K562 (cell line): Measurements from ENCODE around the gene FRMD5. TPM values are rescaled to one million over a fixed set of nuclear protein-coding genes. Genes with fewer than 3 reads are reported as not detected.

Experiments used
- ATAC-seq: fragments of 200-7000 bp; cut with Tn5 transposase; 3 replicates; pipeline ENCODE4 v1.9.1; 2020; ENCODE audit warnings: moderate library complexity
- BruUV-seq: library from RNA; stranded (reverse); fragments of 400-500 nt; replicated peaks from 2 replicates; lab custom pipeline; 2021; lab: Mats Ljungman, UMichigan
- CTCF ChIA-PET: fragments of 300-600 bp; formaldehyde crosslinking; extraction: SDS; loops from one replicate; lab custom pipeline; 2021; ENCODE audit warnings: low intra/inter-chr PET ratio; lab: Yijun Ruan, JAX
- POLR2A ChIA-PET: fragments of 300-600, 350-650 bp; sonication (Branson Sonifier 250); formaldehyde crosslinking; extraction: SDS; loops from one replicate; lab custom pipeline; 2021; ENCODE audit warnings: antibody characterized with exemption, inconsistent platforms; lab: Yijun Ruan, JAX
- DNase-seq, 4 experiments: peaks; one replicate each; pipeline versions ENCODE4 v3.0.0 to v3.0.0-alpha.2; 2011 to 2018; ENCODE audit warnings: low spot score in 3 of 4, mixed read lengths in 3 of 4; ENCODE audit errors: extremely low read depth in 1 of 4
- FAIRE-seq: peaks from 2 replicates; lab custom pipeline; 2011; peaks lifted over from hg19 to GRCh38; lab: Jason Lieb, UNC
- H2AFZ ChIP-seq: 2 replicates; pipeline ENCODE4 v1.6.0; 2011; ENCODE audit warnings: low read depth, low read length, control low read depth, inconsistent platforms
- H3K27ac ChIP-seq: fragments of 200-600 bp; 3 replicates; pipeline ENCODE4 v1.8.0; 2011; ENCODE audit warnings: low read depth, mild to moderate bottlenecking, control low read depth, inconsistent platforms, low read length, moderate library complexity, mixed read lengths; ENCODE audit errors: extremely low read depth
- H3K27me3 ChIP-seq, 2 experiments: fragments of 300-600 bp in 1 of 2; 2 replicates in 1 of 2; 3 replicates in 1 of 2; pipeline versions ENCODE4 v1.6.0 to v1.8.0; 2011; ENCODE audit warnings: inconsistent platforms in 2 of 2, low read length in 2 of 2, mild to moderate bottlenecking in 1 of 2, mixed read lengths in 1 of 2, moderate library complexity in 1 of 2; ENCODE audit not compliant: control insufficient read depth in 2 of 2, insufficient read depth in 2 of 2
- H3K36me3 ChIP-seq: fragments of 300-600 bp; 3 replicates; pipeline ENCODE4 v1.8.0; 2011; ENCODE audit warnings: mild to moderate bottlenecking, low read length, inconsistent platforms; ENCODE audit not compliant: control insufficient read depth, insufficient read depth
- H3K4me1 ChIP-seq, 2 experiments: fragments of 200-600 bp in 1 of 2; replicated peaks in 1 of 2; 2 replicates in 1 of 2; 3 replicates in 1 of 2; pipeline versions ENCODE4 v1.5.1 to v1.8.0; 2011; ENCODE audit warnings: inconsistent platforms in 2 of 2, low read length in 2 of 2, mild to moderate bottlenecking in 1 of 2, mixed read lengths in 1 of 2, moderate library complexity in 1 of 2; ENCODE audit not compliant: control insufficient read depth in 2 of 2, insufficient read depth in 2 of 2
- H3K4me2 ChIP-seq: 2 replicates; pipeline ENCODE4 v1.6.1; 2011; ENCODE audit warnings: low read length, control low read depth, inconsistent platforms, mixed read lengths; ENCODE audit not compliant: insufficient read depth
- H3K4me3 ChIP-seq: fragments of 200-600 bp; sonication (generic), shearing (Covaris generic); 2 replicates; pipeline ENCODE4 v1.5.1; 2016; ENCODE audit warnings: control low read depth, inconsistent platforms
- H3K79me2 ChIP-seq: fragments of 200-600 bp; 3 replicates; pipeline ENCODE4 v1.8.0; 2011; ENCODE audit warnings: low read length, inconsistent platforms; ENCODE audit not compliant: control insufficient read depth, insufficient read depth
- H3K9ac ChIP-seq, 2 experiments: 2 replicates each; pipeline versions ENCODE4 v1.6.0 to v1.6.1; 2011; ENCODE audit warnings: low read depth in 2 of 2, low read length in 2 of 2, control low read depth in 1 of 2, inconsistent platforms in 1 of 2, mild to moderate bottlenecking in 1 of 2, mixed read lengths in 1 of 2; ENCODE audit not compliant: insufficient read depth in 1 of 2
- H3K9me1 ChIP-seq: one replicate; pipeline ENCODE4 v1.6.0; 2011; ENCODE audit warnings: inconsistent platforms, mild to moderate bottlenecking, low read length, moderate library complexity; ENCODE audit not compliant: control insufficient read depth, insufficient read depth
- H3K9me3 ChIP-seq: replicated peaks from 2 replicates; pipeline ENCODE4 v1.5.1; 2011; ENCODE audit warnings: low read depth, low read length, inconsistent platforms; ENCODE audit not compliant: control insufficient read depth, insufficient read depth
- H4K20me1 ChIP-seq: replicated peaks from 2 replicates; pipeline ENCODE4 v1.6.1; 2011; ENCODE audit warnings: low read length, inconsistent platforms, mixed read lengths; ENCODE audit not compliant: control insufficient read depth, insufficient read depth
- BRD9 ChIP-seq: fragments of 450-650 bp; IDR thresholded peaks from 2 replicates; pipeline ENCODE4 v1.6.1; 2018; ENCODE audit warnings: low read depth; ENCODE audit not compliant: partially characterized antibody
- CXXC5 ChIP-seq: fragments of 250-450 bp; sonication (Bioruptor Pico); IDR thresholded peaks from 2 replicates; pipeline ENCODE4 v1.8.0; 2022; ENCODE audit warnings: inconsistent platforms, mild to moderate bottlenecking, moderate library complexity
- GABPB1 ChIP-seq: sonication (generic); formaldehyde crosslinking; IDR thresholded peaks from 2 replicates; pipeline ENCODE4 v1.8.0; 2022; ENCODE audit warnings: mild to moderate bottlenecking, missing genetic modification reagents
- HDAC8 ChIP-seq: fragments of 450-650 bp; IDR thresholded peaks from 2 replicates; pipeline ENCODE4 v1.6.1; 2016; ENCODE audit warnings: mild to moderate bottlenecking, missing genetic modification characterization, moderate library complexity, missing compliant biosample characterization
- IRF1 ChIP-seq: sonication (generic); formaldehyde crosslinking; IDR thresholded peaks from 2 replicates; pipeline ENCODE4 v1.8.0; 2022; ENCODE audit warnings: missing genetic modification reagents, mild to moderate bottlenecking, borderline replicate concordance
- JUNB ChIP-seq: fragments of 450-650 bp; formaldehyde crosslinking; conservative IDR thresholded peaks from 2 replicates; pipeline ENCODE4 v1.4.0; 2020; ENCODE audit warnings: mild to moderate bottlenecking
- MYNN ChIP-seq, 2 experiments: sonication (generic); formaldehyde crosslinking in 1 of 2; IDR thresholded peaks; 2 replicates each; pipeline versions ENCODE4 v1.5.0 to v1.6.1; 2016 to 2020; ENCODE audit warnings: antibody characterized with exemption in 1 of 2, missing genetic modification reagents in 1 of 2
- NFRKB ChIP-seq: fragments of 450-650 bp; IDR thresholded peaks from 2 replicates; pipeline ENCODE4 v1.6.1; 2016; ENCODE audit warnings: low read depth
- PHB2 ChIP-seq: fragments of 450-650 bp; IDR thresholded peaks from 2 replicates; pipeline ENCODE4 v1.6.1; 2017; ENCODE audit warnings: low read depth
- POLR3G ChIP-seq: IDR thresholded peaks from 2 replicates; pipeline ENCODE4 v1.6.1; 2011; ENCODE audit not compliant: insufficient read length, insufficient replicate concordance; ENCODE audit errors: extremely low read depth
- RBM15 ChIP-seq: fragments of 200-400 bp; formaldehyde crosslinking; IDR thresholded peaks from 2 replicates; pipeline ENCODE4 v1.6.1; 2018; ENCODE audit warnings: mild to moderate bottlenecking, low read length, moderate library complexity; ENCODE audit not compliant: insufficient read depth
- RBM22 ChIP-seq: fragments of 200-400 bp; formaldehyde crosslinking; IDR thresholded peaks from 2 replicates; pipeline ENCODE4 v1.6.1; 2018; ENCODE audit warnings: low read length, low read depth; ENCODE audit not compliant: poor library complexity, severe bottlenecking
- RFX7 ChIP-seq: fragments of 250-450 bp; sonication (Bioruptor Pico); IDR thresholded peaks from 2 replicates; pipeline ENCODE4 v1.5.1; 2021; ENCODE audit warnings: mild to moderate bottlenecking
- SMARCA5 ChIP-seq: fragments of 450-650 bp; IDR thresholded peaks from 2 replicates; pipeline ENCODE4 v1.6.1; 2016
- STAT6 ChIP-seq: sonication (generic); formaldehyde crosslinking; IDR thresholded peaks from 2 replicates; pipeline ENCODE4 v1.8.1; 2023; ENCODE audit warnings: mild to moderate bottlenecking, missing genetic modification reagents
- TFAP4 ChIP-seq: sonication (generic); formaldehyde crosslinking; IDR thresholded peaks from 2 replicates; pipeline ENCODE4 v1.8.0; 2022; ENCODE audit warnings: missing genetic modification reagents, mild to moderate bottlenecking, moderate library complexity, borderline replicate concordance
- ZNF121 ChIP-seq: sonication (generic); formaldehyde crosslinking; conservative IDR thresholded peaks from 2 replicates; pipeline ENCODE4 v1.8.0; 2022; ENCODE audit warnings: missing genetic modification reagents
- ZNF408 ChIP-seq: fragments of 250-450 bp; sonication (Bioruptor Pico); IDR thresholded peaks from 2 replicates; pipeline ENCODE4 v1.4.0; 2020; ENCODE audit warnings: low read depth, mild to moderate bottlenecking, moderate library complexity
- ZNF436 ChIP-seq: fragments of 250-450, 450-650 bp; sonication (Bioruptor Pico); formaldehyde crosslinking; IDR thresholded peaks from 2 replicates; pipeline ENCODE4 v1.7.0; 2020; ENCODE audit warnings: mild to moderate bottlenecking
- WGBS: fragments of 100-300 bp; shearing (Covaris generic); methylation state at CpG from one replicate; pipeline ENCODE4 v1.1.6; 2016; ENCODE audit warnings: low coverage, mixed read lengths; ENCODE audit not compliant: insufficient coverage; ENCODE audit errors: missing lambda C conversion rate; 5-methylcytosine and 5-hydroxymethylcytosine counted together
- in situ Hi-C: fragments of 300-500 bp; cut with MboI; formaldehyde crosslinking; loops from 4 replicates; pipeline ENCODE4 v1.15.0; 2018; ENCODE audit warnings: inconsistent platforms, mixed read lengths
- intact Hi-C: fragments of 100-400 bp; cut with micrococcal nuclease; formaldehyde crosslinking; loops from 2 replicates; pipeline ENCODE4 v1.14.2; 2022
- polyA plus RNA-seq, 8 experiments: library from polyadenylated mRNA; depleted of rRNA in 4 of 8; stranded (reverse) in 5 of 8; unstranded in 3 of 8; fragments of >200 nt; fragmentation: Nextera tagmentation in 2 of 8; fragmentation: Illumina TruSeq in 1 of 8; extraction: Ambion mirVana in 2 of 8; extraction: Trizol in 1 of 8; gene quantifications; 2 replicates each; pipeline versions ENCODE4 v1.2.1 to v1.2.3, GENCODE V29; 2011 to 2014; ENCODE audit warnings: inconsistent platforms in 1 of 8, missing spikeins in 1 of 8
- total RNA-seq, 7 experiments: library from RNA; depleted of rRNA in 6 of 7; stranded (reverse); fragments of >200 nt in 6 of 7; fragmentation: Illumina TruSeq in 2 of 7; extraction: Trizol in 2 of 7; gene quantifications; 2 replicates each; pipeline versions ENCODE4 v1.2.1 to v1.2.3, GENCODE V29; 2011 to 2021; ENCODE audit warnings: low replicate concordance in 1 of 7

The FRMD5 gene
- total and polyA plus RNA-seq, 9 of the 15 experiments (the other 6 are each of a cell fraction or from before 2014, with no cell fraction given), result 0.13 to 0.38 TPM; not detected in 7

GRCh38 chr15:43895586-43895985 is 299.5 kb downstream of the FRMD5 start:
- DNase-seq, result no peak
- Histone ChIP-seq H3K9ac (no peak overlapping the region), H3K4me3 (no peak overlapping the region), H3K27ac (no peak overlapping the region), H3K79me2 (no peaks in the 10 kb centered on the region), H3K4me2 (no peak overlapping the region), H3K27me3 (no peaks in the 10 kb centered on the region), H2AFZ (no peak overlapping the region), H3K36me3 (no peaks in the 10 kb centered on the region), H4K20me1 (no peaks in the 10 kb centered on the region), H3K9me1 (peaks cover 5% of the 10 kb centered on the region), H3K4me1 (peaks cover 11 to 12% of the 10 kb centered on the region in 2 experiments), H3K9me3 (no peaks in the 10 kb centered on the region)
- in situ Hi-C loops, result no loop called here
- no TSS peak for BruUV-seq
- POLR2A ChIA-PET, result interaction anchor here (0.7 to 2.0 kb wide), 4 partner anchors 9 to 135 kb away, joined by 3 to 9 read pairs (median 3); no protein-coding TSS in a partner anchor
- 32% methylated on average over 5 of the region's 5 CpGs for WGBS
- CTCF ChIA-PET, result no interaction called here
- no peak for TF ChIP-seq SMARCA5
- no peak for TF ChIP-seq JUNB (CRISPR knock-in tag)
- TF ChIP-seq PHB2, result no peak
- TF ChIP-seq RFX7 (CRISPR knock-in tag), result no peak
- TF ChIP-seq RBM22, result no peak
- no peak for TF ChIP-seq NFRKB
- no peak for TF ChIP-seq TFAP4 (CRISPR knock-in tag)
- no peak for TF ChIP-seq GABPB1 (CRISPR knock-in tag)
- no peak for TF ChIP-seq MYNN (IDR thresholded peaks at IDR 0.05)
- no peak for TF ChIP-seq MYNN (CRISPR knock-in tag; IDR thresholded peaks at IDR 0.05)
- no peak for TF ChIP-seq ZNF408
- TF ChIP-seq BRD9, result no peak
- TF ChIP-seq ZNF436 (CRISPR knock-in tag), result no peak
- TF ChIP-seq CXXC5, result no peak
- no peak for TF ChIP-seq STAT6
- no peak for TF ChIP-seq HDAC8 (tag)
- TF ChIP-seq ZNF121 (CRISPR knock-in tag), result no peak
- no peak for TF ChIP-seq IRF1 (CRISPR knock-in tag)
- no peak for TF ChIP-seq RBM15
- no peak for TF ChIP-seq POLR3G
- FAIRE-seq, result no peak
- ATAC-seq, result no peak
- intact Hi-C loops, result no loop called here
